ENCODE results near the gene TAGLN.
A peak's percentile ranks its signal among the peaks of the same experiment; 100 is the strongest.

The TAGLN gene

GRCh38 chr11:117226388-117227385, 27.5 kb downstream of the TAGLN start:
- no peak overlapping the region for H3K4me2 ChIP-seq (ENCODE audit: low read depth, low read length)
- peak; percentile 74 for DNase-seq
- H3K4me1 ChIP-seq (ENCODE audit: low read length) = peaks cover 8% of the 10 kb centered on the region; the same call in 1 of the 2 replicates
- no peak overlapping the region for H3K9ac ChIP-seq (ENCODE audit: low read length)
- peaks cover 24% of the 10 kb centered on the region for H3K79me2 ChIP-seq (ENCODE audit: low read length)
- no peaks in the 10 kb centered on the region for H3K9me3 ChIP-seq (replicated peaks; ENCODE audit: insufficient read depth, low read length)
- no peaks in the 10 kb centered on the region for H3K9me2 ChIP-seq (replicated peaks; ENCODE audit: insufficient read depth, low read length)
- no peak overlapping the region for H3K4me3 ChIP-seq (ENCODE audit: low read length)
- no peaks in the 10 kb centered on the region for H4K20me1 ChIP-seq (ENCODE audit: insufficient read depth, low read length)
- peaks cover 3% of the 10 kb centered on the region; the same call in 1 of the 2 replicates for H3K36me3 ChIP-seq (replicated peaks; ENCODE audit: insufficient read depth, low read length)
- no peak overlapping the region for H3K27ac ChIP-seq (ENCODE audit: low read length)
- H2AFZ ChIP-seq (ENCODE audit: low read length) = no peak overlapping the region
- H3F3A ChIP-seq (ENCODE audit: insufficient read depth, low read length) = no peaks in the 10 kb centered on the region
- peak; percentile 72 for TF ChIP-seq CTCF (IDR thresholded peaks at IDR 0.05; ENCODE audit: low read length)
- no peak for TF ChIP-seq EZH2phosphoT487 (IDR thresholded peaks at IDR 0.05; ENCODE audit: low read length)
- no peaks in the 10 kb centered on the region for H3K27me3 ChIP-seq (replicated peaks; ENCODE audit: insufficient read depth, low read length)

- peaks cover 29% of the 10 kb centered on the region for H3K79me2 ChIP-seq (ENCODE audit: low read length)
- TF ChIP-seq EZH2phosphoT487 (IDR thresholded peaks at IDR 0.05; ENCODE audit: low read length) = no peak
- TF ChIP-seq EZH2 (optimal IDR thresholded peaks at IDR 0.05; ENCODE audit: low read depth, low read length) = no peak
- no peak for TF ChIP-seq CTCF (IDR thresholded peaks at IDR 0.05; ENCODE audit: low read length)
- H3K36me3 ChIP-seq (replicated peaks; ENCODE audit: insufficient read depth, low read length) = peaks cover 3% of the 10 kb centered on the region; the same call in 1 of the 2 replicates
- no peak overlapping the region for H2AFZ ChIP-seq (ENCODE audit: low read length)
- no peak for DNase-seq
- no peak overlapping the region for H3K9ac ChIP-seq (ENCODE audit: low read length)
- H3F3A ChIP-seq (ENCODE audit: insufficient read depth, low read length) = no peaks in the 10 kb centered on the region
- H3K27me3 ChIP-seq (replicated peaks; ENCODE audit: insufficient read depth, low read length) = no peaks in the 10 kb centered on the region
- H3K27ac ChIP-seq (ENCODE audit: low read length) = no peak overlapping the region
- H3K4me3 ChIP-seq (ENCODE audit: low read length) = no peak overlapping the region
- peaks cover 9% of the 10 kb centered on the region; the same call in 1 of the 2 replicates for H3K4me1 ChIP-seq (ENCODE audit: low read length)
- H3K4me2 ChIP-seq (ENCODE audit: low read depth, low read length) = no peak overlapping the region
- no peaks in the 10 kb centered on the region for H3K9me3 ChIP-seq (replicated peaks; ENCODE audit: insufficient read depth, low read length)
- no peaks in the 10 kb centered on the region for H4K20me1 ChIP-seq (ENCODE audit: insufficient read depth, low read length)
- no peaks in the 10 kb centered on the region for H3K9me2 ChIP-seq (replicated peaks; ENCODE audit: insufficient read depth, low read length)
Observed at GRCh38 chr11:117228091-117228490, 28.9 kb downstream of the TAGLN start.

GRCh38 chr11:117229411-117229810, 30.2 kb downstream of the TAGLN start:
- TF ChIP-seq EZH2phosphoT487 (IDR thresholded peaks at IDR 0.05; ENCODE audit: low read length) (no peak), EZH2 (optimal IDR thresholded peaks at IDR 0.05; ENCODE audit: low read depth, low read length) (no peak), CTCF (IDR thresholded peaks at IDR 0.05; ENCODE audit: low read length) (no peak)
- Histone ChIP-seq H3K36me3 (replicated peaks; ENCODE audit: insufficient read depth, low read length) (peaks cover 3% of the 10 kb centered on the region; the same call in 1 of the 2 replicates), H3K27me3 (replicated peaks; ENCODE audit: insufficient read depth, low read length) (no peaks in the 10 kb centered on the region), H2AFZ (ENCODE audit: low read length) (no peak overlapping the region), H3K9me2 (replicated peaks; ENCODE audit: insufficient read depth, low read length) (no peaks in the 10 kb centered on the region), H3K79me2 (ENCODE audit: low read length) (peaks cover 32% of the 10 kb centered on the region), H3F3A (ENCODE audit: insufficient read depth, low read length) (no peaks in the 10 kb centered on the region), H3K27ac (ENCODE audit: low read length) (no peak overlapping the region), H3K4me3 (ENCODE audit: low read length) (no peak overlapping the region), H3K9me3 (replicated peaks; ENCODE audit: insufficient read depth, low read length) (no peaks in the 10 kb centered on the region), H3K4me2 (ENCODE audit: low read depth, low read length) (no peak overlapping the region), H4K20me1 (ENCODE audit: insufficient read depth, low read length) (no peaks in the 10 kb centered on the region), H3K9ac (ENCODE audit: low read length) (no peak overlapping the region), H3K4me1 (ENCODE audit: low read length) (peaks cover 16% of the 10 kb centered on the region; the same call in 1 of the 2 replicates)
- DNase-seq = no peak

Measured in MM.1S (cell line).